HCT116 (cell line): ENCODE data around the gene CBLIF. TPM values are rescaled to one million over a fixed set of nuclear protein-coding genes. Genes with fewer than 3 reads are reported as not detected.

Source experiments
- ATAC-seq: fragments of 200-7000 bp; cut with Tn5 transposase; 2 replicates; pipeline ENCODE4 v1.9.1; 2020; ENCODE audit warnings: mild to moderate bottlenecking, moderate library complexity
- BruUV-seq: library from RNA; stranded (reverse); fragments of 400-500 nt; replicated peaks from 2 replicates; lab custom pipeline; 2021; lab: Mats Ljungman, UMichigan
- CTCF ChIA-PET: fragments of 300-600 bp; sonication (Branson Sonifier 250); formaldehyde crosslinking; loops from one replicate; lab custom pipeline; 2021; ENCODE audit warnings: antibody characterized with exemption; lab: Charles Lee
- POLR2A ChIA-PET: fragments of 300-600, 350-600 bp; sonication (Branson Sonifier 250); formaldehyde crosslinking; loops from one replicate; lab custom pipeline; 2021; ENCODE audit warnings: antibody characterized with exemption; lab: Charles Lee
- RAD21 ChIA-PET, 2 experiments: fragments of 300-600 bp; sonication (Branson Sonifier 250); formaldehyde crosslinking; loops; one replicate each; lab custom pipeline; 2023; ENCODE audit warnings: low total read pairs in 2 of 2; ENCODE audit not compliant: uncharacterized antibody in 2 of 2, unreplicated experiment in 2 of 2, low non-redundant PET in 1 of 2; lab: Charles Lee
- DNase-seq: peaks from one replicate; pipeline ENCODE4 v3.0.0-alpha.2; 2010; ENCODE audit warnings: low read depth, low spot score
- H2AFZ ChIP-seq: fragments of 200-600 bp; shearing (Covaris generic), sonication (generic); 2 replicates; pipeline ENCODE4 v1.6.1; 2017; ENCODE audit warnings: low read depth, mixed run types, mixed read lengths, antibody characterized with exemption, low read length; ENCODE audit not compliant: poor library complexity, severe bottlenecking
- H3K27ac ChIP-seq: 2 replicates; pipeline ENCODE4 v1.5.1; 2012; ENCODE audit warnings: low read depth, low read length
- H3K27me3 ChIP-seq: fragments of 200-600 bp; sonication (generic); 2 replicates; pipeline ENCODE4 v1.6.1; 2016; ENCODE audit warnings: mixed run types, low read length, mixed read lengths; ENCODE audit not compliant: insufficient read depth
- H3K36me3 ChIP-seq, 2 experiments: fragments of 200-500 bp in 1 of 2; fragments of 200-600 bp in 1 of 2; sonication (Bioruptor generic) in 1 of 2; sonication (generic) in 1 of 2; 2 replicates each; pipeline versions ENCODE4 v1.5.1 to v1.6.1; 2014 to 2016; ENCODE audit warnings: low read length in 2 of 2, inconsistent platforms in 1 of 2, mixed read lengths in 1 of 2, mixed run types in 1 of 2; ENCODE audit not compliant: insufficient read depth in 2 of 2, control insufficient read depth in 1 of 2
- H3K4me1 ChIP-seq, 2 experiments: fragments of 200-600 bp in 1 of 2; sonication (generic) in 1 of 2; 2 replicates each; pipeline versions ENCODE4 v1.5.1 to v1.6.1; 2012 to 2017; ENCODE audit warnings: low read length in 2 of 2, inconsistent platforms in 1 of 2, mild to moderate bottlenecking in 1 of 2, mixed read lengths in 1 of 2, mixed run types in 1 of 2, moderate library complexity in 1 of 2; ENCODE audit not compliant: insufficient read depth in 2 of 2, control insufficient read depth in 1 of 2
- H3K4me2 ChIP-seq: fragments of 200-600 bp; sonication (generic); 2 replicates; pipeline ENCODE4 v1.6.1; 2017; ENCODE audit warnings: mixed run types, low read length, mixed read lengths
- H3K4me3 ChIP-seq, 2 experiments: fragments of 200-600 bp in 1 of 2; sonication (generic) in 1 of 2; replicated peaks in 1 of 2; 2 replicates each; pipeline ENCODE4 v1.5.1; 2011 to 2016; ENCODE audit warnings: low read length in 2 of 2, control low read depth in 1 of 2, low read depth in 1 of 2, mild to moderate bottlenecking in 1 of 2, mixed read lengths in 1 of 2, mixed run types in 1 of 2
- H3K79me2 ChIP-seq: fragments of 200-600 bp; sonication (generic); 2 replicates; pipeline ENCODE4 v1.6.1; 2017; ENCODE audit warnings: mild to moderate bottlenecking, mixed run types, low read length, moderate library complexity, mixed read lengths; ENCODE audit not compliant: insufficient read depth
- H3K9ac ChIP-seq: fragments of 200-600 bp; sonication (generic); 2 replicates; pipeline ENCODE4 v1.6.1; 2016; ENCODE audit warnings: low read length, mixed read lengths
- H3K9me2 ChIP-seq: fragments of 200-600 bp; sonication (generic), shearing (Covaris generic); 2 replicates; pipeline ENCODE4 v1.6.1; 2017; ENCODE audit warnings: mixed run types, mild to moderate bottlenecking, moderate library complexity; ENCODE audit not compliant: insufficient read depth
- H3K9me3 ChIP-seq, 2 experiments: fragments of 200-500 bp in 1 of 2; fragments of 200-600 bp in 1 of 2; sonication (Bioruptor generic) in 1 of 2; sonication (generic) in 1 of 2; 2 replicates each; pipeline ENCODE4 v1.6.1; 2014 to 2017; ENCODE audit warnings: low read length in 2 of 2, mixed read lengths in 2 of 2, inconsistent platforms in 1 of 2, low read depth in 1 of 2, mild to moderate bottlenecking in 1 of 2, mixed run types in 1 of 2, moderate library complexity in 1 of 2; ENCODE audit not compliant: control insufficient read depth in 1 of 2, insufficient read depth in 1 of 2
- H4K20me1 ChIP-seq: fragments of 200-600 bp; sonication (generic), shearing (Covaris generic); 2 replicates; pipeline ENCODE4 v1.6.1; 2017; ENCODE audit warnings: mixed run types, mild to moderate bottlenecking, moderate library complexity; ENCODE audit not compliant: insufficient read depth
- CEBPB ChIP-seq: IDR thresholded peaks from 2 replicates; pipeline ENCODE4 v1.6.1; 2012; ENCODE audit warnings: low read depth
- CTCF ChIP-seq, 3 experiments: fragments of 200-600 bp in 1 of 3; sonication (generic) in 1 of 3; IDR thresholded peaks in 2 of 3; conservative IDR thresholded peaks in 1 of 3; 2 replicates each; pipeline ENCODE4 v1.5.1; 2012 to 2017; ENCODE audit warnings: low read depth in 2 of 3, low read length in 2 of 3, antibody characterized with exemption in 1 of 3, borderline replicate concordance in 1 of 3, control low read depth in 1 of 3, mild to moderate bottlenecking in 1 of 3, mixed read lengths in 1 of 3, mixed run types in 1 of 3, moderate library complexity in 1 of 3; ENCODE audit not compliant: insufficient read depth in 1 of 3
- EGR1 ChIP-seq: IDR thresholded peaks from 2 replicates; pipeline ENCODE4 v1.6.1; 2012; ENCODE audit warnings: low read depth
- EZH2phosphoT487 ChIP-seq: fragments of 200-600 bp; IDR thresholded peaks from 2 replicates; pipeline ENCODE4 v1.6.1; 2018; ENCODE audit warnings: antibody characterized with exemption, borderline replicate concordance
- JUND ChIP-seq: IDR thresholded peaks from 2 replicates; pipeline ENCODE4 v1.6.1; 2012
- POLR2A ChIP-seq: IDR thresholded peaks from 2 replicates; pipeline ENCODE4 v1.7.0; 2011; ENCODE audit warnings: borderline replicate concordance; ENCODE audit not compliant: insufficient read depth, insufficient read length; ENCODE audit errors: extremely low read depth
- RAD21 ChIP-seq: IDR thresholded peaks from 2 replicates; pipeline ENCODE4 v1.6.1; 2012; ENCODE audit warnings: low read depth, mild to moderate bottlenecking
- SIN3A ChIP-seq: IDR thresholded peaks from 2 replicates; pipeline ENCODE4 v1.6.1; 2012; ENCODE audit warnings: low read depth
- SP1 ChIP-seq: IDR thresholded peaks from 2 replicates; pipeline ENCODE4 v1.6.1; 2012; ENCODE audit warnings: low read depth
- SRF ChIP-seq: IDR thresholded peaks from 2 replicates; pipeline ENCODE4 v1.6.1; 2012; ENCODE audit warnings: low read depth
- TCF7L2 ChIP-seq: IDR thresholded peaks from 2 replicates; pipeline ENCODE4 v1.7.0; 2011; ENCODE audit warnings: borderline replicate concordance, inconsistent platforms; ENCODE audit not compliant: insufficient read depth, insufficient read length; ENCODE audit errors: extremely low read depth
- YY1 ChIP-seq: IDR thresholded peaks from 2 replicates; pipeline ENCODE4 v1.6.1; 2011; ENCODE audit warnings: low read length, low read depth, moderate library complexity, mild to moderate bottlenecking; ENCODE audit not compliant: insufficient replicate concordance; ENCODE audit errors: extremely low read depth
- ZBTB33 ChIP-seq: IDR thresholded peaks from 2 replicates; pipeline ENCODE4 v1.6.1; 2011; ENCODE audit warnings: mild to moderate bottlenecking, low read length, moderate library complexity; ENCODE audit not compliant: insufficient replicate concordance; ENCODE audit errors: extremely low read depth
- intact Hi-C: fragments of 100-400 bp; cut with micrococcal nuclease; formaldehyde crosslinking; loops from 2 replicates; pipeline ENCODE4 v1.10.0; 2022
- total RNA-seq: library from RNA; stranded (reverse); gene quantifications from one replicate; pipeline ENCODE4 v1.2.1, GENCODE V29; 2021; ENCODE audit not compliant: unreplicated experiment

The CBLIF gene
- total RNA-seq, 1 experiment from 2014 or later, result not detected

- intact Hi-C loops, result no loop called here
- no peaks in the 10 kb centered on the region for H3K27me3 ChIP-seq
- no peak overlapping the region for H2AFZ ChIP-seq
- no peak for DNase-seq
- peaks cover 8 to 21% of the 10 kb centered on the region in 2 experiments; a peak in 2 of 4 replicates for H3K36me3 ChIP-seq
- ChIA-PET POLR2A (interaction anchor here (0.9 kb wide), 1 partner anchor 108 kb away, joined by 3 read pairs; no protein-coding TSS in a partner anchor), CTCF (interaction anchor here (1.0 to 2.2 kb wide), 3 partner anchors 55 to 108 kb away, joined by 3 to 5 read pairs (median 5); partner anchors contain the start of gene STX3), RAD21 (interaction anchor here in 1 of 2 experiments (0.7 kb wide), 1 partner anchor 55 kb away, joined by 4 read pairs; no protein-coding TSS in a partner anchor)
- peak overlapping the region; percentile 74 for H3K27ac ChIP-seq
- H4K20me1 ChIP-seq, result no peaks in the 10 kb centered on the region
- ATAC-seq, result no peak; the same call in 1 of the 2 replicates
- peak overlapping the region; percentile 88 for H3K9ac ChIP-seq
- no peak for TF ChIP-seq SRF
- TF ChIP-seq POLR2A, result no peak
- TF ChIP-seq TCF7L2, result no peak
- 0 out of 2 replicates have a peak, but pooled peaks have one; percentile 0 for TF ChIP-seq JUND
- H3K79me2 ChIP-seq, result peaks cover 25% of the 10 kb centered on the region
- H3K9me2 ChIP-seq, result no peaks in the 10 kb centered on the region
- H3K4me3 ChIP-seq, result peak overlapping the region; percentile 91 to 98
- H3K9me3 ChIP-seq, result no peaks in the 10 kb centered on the region
- TSS peak; percentile 21 for BruUV-seq
- peak overlapping the region; percentile 70 for H3K4me2 ChIP-seq
- peaks cover 5 to 15% of the 10 kb centered on the region in 2 experiments; a peak in 2 of 4 replicates for H3K4me1 ChIP-seq
Observed at GRCh38 chr11:59810911-59811259, 34.4 kb downstream of the CBLIF start.

GRCh38 chr11:59810189-59810910 lies 34.9 kb downstream of the CBLIF start, which contains the start of gene MRPL16:
Gene MRPL16 (minus strand): TSS chr11:59810778. CDS start chr11:59810658, 120 bp downstream.
- POLR2A ChIA-PET, result interaction anchor here (0.9 kb wide), 1 partner anchor 109 kb away, joined by 3 read pairs; no protein-coding TSS in a partner anchor
- peaks cover 25% of the 10 kb centered on the region for H3K79me2 ChIP-seq
- intact Hi-C loops, result no loop called here
- H4K20me1 ChIP-seq, result no peaks in the 10 kb centered on the region
- H3K4me1 ChIP-seq, result peaks cover 5 to 15% of the 10 kb centered on the region in 2 experiments; a peak in 2 of 4 replicates
- CTCF ChIA-PET, result interaction anchor here (1.0 to 2.2 kb wide), 3 partner anchors 54 to 109 kb away, joined by 3 to 5 read pairs (median 5); partner anchors contain the start of gene STX3
- BruUV-seq, result no TSS peak
- peak within 1 kb of the TSS; percentile 88 for H3K9ac ChIP-seq
- RAD21 ChIA-PET, result interaction anchor here in 1 of 2 experiments (0.7 kb wide), 1 partner anchor 54 kb away, joined by 4 read pairs; no protein-coding TSS in a partner anchor
- H3K27ac ChIP-seq, result peak within 1 kb of the TSS; percentile 74
- H3K36me3 ChIP-seq, result peaks cover 11 to 27% of the 10 kb centered on the region in 2 experiments; a peak in 2 of 4 replicates
- peak within 1 kb of the TSS; percentile 70 for H3K4me2 ChIP-seq
- ATAC-seq (peak; percentile 97), DNase-seq (peak; percentile 92)
- no peak within 1 kb of the TSS for H2AFZ ChIP-seq
- H3K9me2 ChIP-seq, result no peaks in the 10 kb centered on the region
- no peaks in the 10 kb centered on the region for H3K9me3 ChIP-seq
- no peaks in the 10 kb centered on the region for H3K27me3 ChIP-seq
- peak within 1 kb of the TSS; percentile 91 to 98 for H3K4me3 ChIP-seq
- TF ChIP-seq JUND (0 out of 2 replicates have a peak, but pooled peaks have one; percentile 15), SRF (peak; percentile 84), RAD21 (peak; percentile 44), ZBTB33 (peak; percentile 54), TCF7L2 (peak; percentile 92), SIN3A (peak; percentile 88), CEBPB (no peak), EZH2phosphoT487 (no peak), POLR2A (peak; percentile 39), CTCF (IDR thresholded peaks at IDR 0.05 in 2 of 3, conservative IDR thresholded peaks at IDR 0.05 in 1 of 3; ENCODE audit: borderline replicate concordance in 1 of 3, insufficient read depth in 1 of 3, low read depth in 2 of 3, low read length in 2 of 3) (peak in 2 of 3 experiments; percentile 15 to 39; a peak in 2 of 6 replicates), SP1 (peak; percentile 59), YY1 (peak; percentile 80), EGR1 (peak; percentile 29; the same call in 1 of the 2 replicates)
